Stomach (tissue), 4 donors: ENCODE data around the gene ERC1.

Experiments used
- EP300 ChIP-seq: sonication (generic); formaldehyde crosslinking; IDR thresholded peaks from one replicate; pipeline ENCODE4 v1.6.1; 2017; ENCODE audit warnings: antibody characterized with exemption
- POLR2A ChIP-seq, 4 donors: fragments of 450-650 bp; IDR thresholded peaks; one replicate each; pipeline ENCODE4 v1.6.1; 2016; ENCODE audit warnings: antibody characterized with exemption in 4 of 4, control low read depth in 2 of 4, mild to moderate bottlenecking in 1 of 4, moderate library complexity in 1 of 4
- POLR2AphosphoS5 ChIP-seq, 3 donors: sonication (generic); formaldehyde crosslinking; IDR thresholded peaks; one replicate each; pipeline ENCODE4 v1.6.1; 2016; ENCODE audit warnings: antibody characterized with exemption in 3 of 3
- TF ChIP-seq, protein P1 (sequence below), 7 experiments: fragments of 450-650 bp in 4 of 7; fragments of 200-600 bp in 3 of 7; sonication (generic) in 3 of 7; IDR thresholded peaks; one replicate each; pipeline ENCODE4 v1.5.1; 2016 to 2019; ENCODE audit warnings: antibody characterized with exemption in 7 of 7, control low read depth in 2 of 7, mild to moderate bottlenecking in 1 of 7

DNA sequence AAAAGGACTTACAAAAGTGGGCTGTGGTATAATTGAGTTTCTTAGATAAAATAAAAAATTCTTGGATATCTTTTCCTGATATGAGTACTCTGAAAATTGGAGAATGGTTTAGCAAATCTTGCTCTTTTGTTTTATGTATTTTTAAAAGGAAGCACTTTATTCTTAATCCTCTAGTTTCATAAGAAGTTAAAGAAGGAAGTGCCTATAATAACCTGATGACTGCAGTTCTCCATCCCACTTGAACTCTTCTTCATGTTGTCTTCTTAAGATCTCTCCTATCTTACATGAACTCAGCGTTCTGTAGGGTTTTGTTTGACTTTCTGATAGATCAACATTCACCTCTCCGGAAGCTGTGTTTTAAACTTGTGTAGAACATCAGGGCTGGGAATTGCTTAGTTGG lies 271.0 kb downstream of the ERC1 start:
- TF ChIP-seq, protein P1, sequence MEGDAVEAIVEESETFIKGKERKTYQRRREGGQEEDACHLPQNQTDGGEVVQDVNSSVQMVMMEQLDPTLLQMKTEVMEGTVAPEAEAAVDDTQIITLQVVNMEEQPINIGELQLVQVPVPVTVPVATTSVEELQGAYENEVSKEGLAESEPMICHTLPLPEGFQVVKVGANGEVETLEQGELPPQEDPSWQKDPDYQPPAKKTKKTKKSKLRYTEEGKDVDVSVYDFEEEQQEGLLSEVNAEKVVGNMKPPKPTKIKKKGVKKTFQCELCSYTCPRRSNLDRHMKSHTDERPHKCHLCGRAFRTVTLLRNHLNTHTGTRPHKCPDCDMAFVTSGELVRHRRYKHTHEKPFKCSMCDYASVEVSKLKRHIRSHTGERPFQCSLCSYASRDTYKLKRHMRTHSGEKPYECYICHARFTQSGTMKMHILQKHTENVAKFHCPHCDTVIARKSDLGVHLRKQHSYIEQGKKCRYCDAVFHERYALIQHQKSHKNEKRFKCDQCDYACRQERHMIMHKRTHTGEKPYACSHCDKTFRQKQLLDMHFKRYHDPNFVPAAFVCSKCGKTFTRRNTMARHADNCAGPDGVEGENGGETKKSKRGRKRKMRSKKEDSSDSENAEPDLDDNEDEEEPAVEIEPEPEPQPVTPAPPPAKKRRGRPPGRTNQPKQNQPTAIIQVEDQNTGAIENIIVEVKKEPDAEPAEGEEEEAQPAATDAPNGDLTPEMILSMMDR (IDR thresholded peaks at IDR 0.05), result no peak
- TF ChIP-seq POLR2A (IDR thresholded peaks at IDR 0.05) (no peak), POLR2AphosphoS5 (IDR thresholded peaks at IDR 0.05) (no peak), EP300 (no peak)
